Urinary bladder (tissue), 4 donors: ENCODE measurements around the gene MGAT5B. TPM values are rescaled to one million over a fixed set of nuclear protein-coding genes. Genes with fewer than 3 reads are reported as not detected.

Experiments
- DNase-seq: peaks from one replicate; pipeline ENCODE4 v3.0.0-alpha.2; 2015; ENCODE audit errors: extremely low spot score
- H3K27ac ChIP-seq: one replicate; pipeline ENCODE4 v1.5.1; 2013; ENCODE audit warnings: low read depth, mild to moderate bottlenecking, moderate library complexity
- H3K36me3 ChIP-seq: one replicate; pipeline ENCODE4 v1.6.1; 2013; ENCODE audit warnings: mild to moderate bottlenecking, moderate library complexity; ENCODE audit not compliant: insufficient read depth
- H3K4me1 ChIP-seq: one replicate; pipeline ENCODE4 v1.6.1; 2013; ENCODE audit warnings: mild to moderate bottlenecking, moderate library complexity; ENCODE audit not compliant: insufficient read depth
- H3K4me3 ChIP-seq: one replicate; pipeline ENCODE4 v1.5.1; 2013; ENCODE audit warnings: low read depth, low read length
- WGBS: extraction: QIAGEN DNeasy Blood & Tissue Kit; methylation state at CpG from one replicate; pipeline ENCODE4 v1.1.7; 2013; 5-methylcytosine and 5-hydroxymethylcytosine counted together
- polyA plus RNA-seq: library from polyadenylated mRNA; stranded (reverse); fragments of 200-250 nt; gene quantifications from one replicate; pipeline ENCODE4 v1.2.3, GENCODE V29; 2013
- total RNA-seq: library from RNA; depleted of rRNA; stranded (reverse); fragments of >200 nt; gene quantifications from one replicate; pipeline ENCODE4 v1.2.3, GENCODE V29; 2014
- donor health status: healthy with polysubstance abuse.
- donor health status: healthy.

The MGAT5B gene
- total and polyA plus RNA-seq, 2 donors: 0.38 to 0.63 TPM

- no peaks in the 10 kb centered on the region for H3K4me1 ChIP-seq
- no peak overlapping the region for H3K27ac ChIP-seq
These were observed 72.1 kb downstream of the MGAT5B start for GRCh38 chr17:76940295-76940694.

GRCh38 chr17:76940738-76941350 is 72.6 kb downstream of the MGAT5B start:
- Histone ChIP-seq H3K27ac (no peak overlapping the region), H3K36me3 (no peaks in the 10 kb centered on the region), H3K4me3 (no peak overlapping the region), H3K4me1 (no peaks in the 10 kb centered on the region)
- no peak for DNase-seq
- WGBS: 86% methylated on average over 13 of the region's 13 CpGs

More at GRCh38 chr17:76940295-76940694, 72.1 kb downstream of the MGAT5B start:
- Histone ChIP-seq H3K4me3 (no peak overlapping the region), H3K36me3 (no peaks in the 10 kb centered on the region)
- 45% methylated on average over 14 of the region's 14 CpGs for WGBS
- no peak for DNase-seq

DNA sequence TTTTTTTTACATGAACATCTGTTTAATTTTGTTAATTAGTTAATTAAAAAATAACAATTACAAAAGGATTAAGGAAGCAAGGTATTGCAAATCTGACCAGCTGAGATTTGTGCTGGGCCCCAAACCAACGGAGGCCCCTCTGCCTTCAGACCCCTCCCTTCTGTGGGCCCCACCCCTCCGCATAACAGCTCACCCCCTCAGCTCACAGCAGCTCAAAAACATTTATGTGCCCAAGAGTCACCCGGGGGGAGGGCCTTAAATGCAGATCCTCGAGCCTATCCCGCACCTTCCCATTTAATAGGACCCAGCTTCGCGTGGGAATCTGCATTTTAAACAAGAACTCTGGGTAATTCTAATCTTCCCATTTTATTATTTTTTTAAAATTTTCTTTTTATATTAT is 75.0 kb downstream of the MGAT5B start:
- no peak overlapping the region for H3K27ac ChIP-seq
- H3K4me1 ChIP-seq: no peaks in the 10 kb centered on the region
- 62% methylated on average over 7 of the region's 7 CpGs for WGBS
- H3K36me3 ChIP-seq: no peaks in the 10 kb centered on the region
- no peak for DNase-seq
- H3K4me3 ChIP-seq: no peak overlapping the region

- no peak overlapping the region for H3K27ac ChIP-seq
- H3K4me3 ChIP-seq: no peak overlapping the region
- DNase-seq: no peak
- WGBS: 58% methylated on average over 9 of the region's 9 CpGs
- H3K36me3 ChIP-seq: no peaks in the 10 kb centered on the region
- no peaks in the 10 kb centered on the region for H3K4me1 ChIP-seq
These were observed 75.6 kb downstream of the MGAT5B start for GRCh38 chr17:76943781-76944213.

GRCh38 chr17:76944477-76944876 is 76.3 kb downstream of the MGAT5B start:
- Histone ChIP-seq H3K4me3 (no peak overlapping the region), H3K27ac (no peak overlapping the region), H3K4me1 (no peaks in the 10 kb centered on the region), H3K36me3 (no peaks in the 10 kb centered on the region)
- no peak for DNase-seq
- 82% methylated on average over 16 of the region's 16 CpGs for WGBS

DNA sequence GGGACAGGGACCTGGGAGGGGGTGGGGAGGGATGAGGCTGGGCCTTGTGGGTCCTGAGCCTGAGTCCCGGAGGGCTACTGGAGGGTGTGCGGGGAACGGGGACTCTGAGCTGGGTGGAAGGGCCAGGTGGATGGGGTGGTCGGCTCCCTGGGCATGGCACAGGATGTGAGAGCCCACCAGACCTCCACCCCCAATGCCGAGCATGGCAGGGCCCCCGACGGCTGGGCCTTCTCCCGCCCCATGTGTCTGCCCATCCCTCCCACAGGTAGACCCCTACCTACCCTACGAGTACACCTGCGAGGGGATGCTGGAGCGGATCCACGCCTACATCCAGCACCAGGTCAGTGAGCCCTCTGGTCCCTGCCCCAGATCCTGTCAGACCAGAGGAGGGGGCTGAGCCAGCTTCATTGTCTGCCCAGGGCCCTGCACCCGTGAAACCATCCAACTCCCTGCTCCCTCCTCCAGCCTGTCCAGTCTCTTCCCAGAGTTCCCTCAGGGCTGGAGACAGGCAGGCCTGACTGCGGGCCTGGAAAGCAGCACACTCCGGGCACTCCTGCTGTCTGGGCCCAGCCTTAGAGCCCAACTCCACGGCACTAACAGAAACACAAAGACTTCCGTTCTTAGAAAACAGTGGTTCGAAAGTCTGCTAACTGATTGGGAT is 78.0 kb downstream of the MGAT5B start:
- Histone ChIP-seq H3K4me3 (no peak overlapping the region), H3K4me1 (no peaks in the 10 kb centered on the region), H3K27ac (no peak overlapping the region), H3K36me3 (no peaks in the 10 kb centered on the region)
- WGBS: 88% methylated on average over 18 of the region's 18 CpGs
- no peak for DNase-seq

DNA sequence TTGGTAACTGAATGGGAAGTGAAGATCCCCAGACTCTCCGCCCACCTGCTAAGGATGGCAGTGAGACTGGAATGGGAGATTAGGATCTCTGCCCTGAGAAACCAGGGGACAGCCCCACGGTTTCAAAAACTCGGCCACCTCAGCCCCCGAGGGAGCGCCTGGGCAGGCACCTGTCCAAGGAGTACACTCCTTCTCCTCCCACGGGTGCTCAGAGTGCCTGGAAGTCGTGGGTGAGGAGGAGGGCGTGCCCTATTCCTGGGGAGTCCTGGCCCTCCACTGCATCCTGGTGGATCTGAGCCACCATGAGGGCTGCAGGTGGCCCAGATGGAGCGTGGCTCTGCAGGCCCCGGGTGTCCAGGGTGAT is 78.5 kb downstream of the MGAT5B start:
- no peak for DNase-seq
- Histone ChIP-seq H3K36me3 (no peaks in the 10 kb centered on the region), H3K4me1 (no peaks in the 10 kb centered on the region), H3K27ac (no peak overlapping the region), H3K4me3 (no peak overlapping the region)
- 70% methylated on average over 10 of the region's 10 CpGs for WGBS

DNA sequence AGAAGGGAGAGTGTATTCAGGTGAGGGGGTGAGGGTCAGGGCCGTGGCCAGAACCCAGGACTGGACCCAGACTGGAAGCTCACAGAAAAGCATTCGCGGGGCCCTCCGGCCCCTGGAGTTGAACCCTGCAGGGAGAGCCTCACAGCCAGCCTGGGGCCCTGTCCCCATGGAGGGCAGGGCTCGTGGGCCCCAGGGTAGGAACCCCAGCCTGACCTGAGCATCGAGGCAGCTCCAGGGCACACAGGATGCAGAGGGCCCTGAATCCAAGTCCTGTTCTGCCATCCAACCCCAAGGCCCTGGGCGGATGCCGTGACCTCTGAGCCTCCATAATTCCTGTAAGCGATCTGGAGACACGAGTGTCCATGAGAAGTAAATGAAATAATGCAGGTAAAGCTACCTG is 79.1 kb downstream of the MGAT5B start:
- no peak overlapping the region for H3K27ac ChIP-seq
- 85% methylated on average over 10 of the region's 10 CpGs for WGBS

GRCh38 chr17:76947771-76948170 is 79.6 kb downstream of the MGAT5B start:
- no peak overlapping the region for H3K27ac ChIP-seq
- H3K4me1 ChIP-seq: no peaks in the 10 kb centered on the region
- WGBS: 78% methylated on average over 17 of the region's 17 CpGs
- H3K36me3 ChIP-seq: no peaks in the 10 kb centered on the region
- no peak overlapping the region for H3K4me3 ChIP-seq
- no peak for DNase-seq

More for the DNA sequence above, 79.1 kb downstream of the MGAT5B start:
- DNase-seq: no peak
- Histone ChIP-seq H3K4me1 (no peaks in the 10 kb centered on the region), H3K4me3 (no peak overlapping the region), H3K36me3 (no peaks in the 10 kb centered on the region)

DNA sequence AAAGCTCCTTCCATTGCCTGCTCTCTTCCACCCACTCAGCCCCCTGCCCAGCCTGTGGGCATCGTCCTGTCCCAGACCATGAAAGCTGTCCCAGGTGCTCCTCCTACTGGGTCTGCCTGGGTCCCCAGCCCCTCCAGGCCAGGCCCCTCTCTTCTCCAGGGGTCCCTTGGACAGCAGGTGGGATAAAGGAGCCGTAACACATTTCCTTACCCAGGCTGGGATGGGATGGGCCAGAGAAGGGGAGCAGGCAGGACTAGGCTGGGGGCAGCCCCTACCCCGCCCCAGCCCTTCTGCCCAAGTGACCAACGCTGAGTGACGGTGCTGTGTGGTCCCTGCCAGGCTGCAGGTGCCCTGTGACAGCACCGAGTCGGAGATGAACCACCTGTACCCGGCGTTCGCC is 80.1 kb downstream of the MGAT5B start:
- H3K4me3 ChIP-seq: no peak overlapping the region

DNA sequence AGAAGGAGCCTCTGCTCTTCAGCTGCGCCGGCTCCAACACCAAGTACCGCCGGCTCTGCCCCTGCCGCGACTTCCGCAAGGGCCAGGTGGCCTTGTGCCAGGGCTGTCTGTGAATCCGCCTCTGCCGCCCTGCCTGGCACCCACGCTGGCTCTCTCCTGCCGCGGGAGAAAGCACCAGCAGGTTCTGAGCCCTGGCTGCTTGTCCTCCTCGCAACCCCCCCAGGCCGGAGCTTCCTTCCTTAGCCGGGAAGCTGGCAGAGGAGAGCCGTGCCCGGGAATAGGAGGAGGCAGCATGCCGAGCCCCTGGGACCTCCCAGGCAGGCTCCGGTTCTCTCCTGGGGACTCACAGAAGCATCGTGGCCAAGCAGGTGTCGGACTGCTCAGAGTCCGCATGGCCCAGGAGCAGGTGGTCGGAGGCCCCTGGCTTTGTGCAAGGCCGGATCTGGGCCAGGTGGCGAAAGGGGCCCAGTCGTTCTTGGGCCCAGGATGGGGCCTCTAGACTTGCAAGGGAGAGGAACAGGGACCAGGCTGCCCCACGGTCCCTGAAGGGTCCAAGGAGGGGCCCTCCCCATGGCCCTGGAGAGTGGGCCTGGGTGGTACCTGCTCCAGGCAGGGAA is 80.6 kb downstream of the MGAT5B start:
- Histone ChIP-seq H3K4me3 (no peak overlapping the region), H3K36me3 (no peaks in the 10 kb centered on the region), H3K27ac (no peak overlapping the region), H3K4me1 (no peaks in the 10 kb centered on the region)
- DNase-seq: no peak
- WGBS: 81% methylated on average over 27 of the region's 27 CpGs

More for the DNA sequence above, 80.1 kb downstream of the MGAT5B start:
- no peak overlapping the region for H3K27ac ChIP-seq
- WGBS: 94% methylated on average over 10 of the region's 10 CpGs
- DNase-seq: no peak
- no peaks in the 10 kb centered on the region for H3K4me1 ChIP-seq
- no peaks in the 10 kb centered on the region for H3K36me3 ChIP-seq

DNA sequence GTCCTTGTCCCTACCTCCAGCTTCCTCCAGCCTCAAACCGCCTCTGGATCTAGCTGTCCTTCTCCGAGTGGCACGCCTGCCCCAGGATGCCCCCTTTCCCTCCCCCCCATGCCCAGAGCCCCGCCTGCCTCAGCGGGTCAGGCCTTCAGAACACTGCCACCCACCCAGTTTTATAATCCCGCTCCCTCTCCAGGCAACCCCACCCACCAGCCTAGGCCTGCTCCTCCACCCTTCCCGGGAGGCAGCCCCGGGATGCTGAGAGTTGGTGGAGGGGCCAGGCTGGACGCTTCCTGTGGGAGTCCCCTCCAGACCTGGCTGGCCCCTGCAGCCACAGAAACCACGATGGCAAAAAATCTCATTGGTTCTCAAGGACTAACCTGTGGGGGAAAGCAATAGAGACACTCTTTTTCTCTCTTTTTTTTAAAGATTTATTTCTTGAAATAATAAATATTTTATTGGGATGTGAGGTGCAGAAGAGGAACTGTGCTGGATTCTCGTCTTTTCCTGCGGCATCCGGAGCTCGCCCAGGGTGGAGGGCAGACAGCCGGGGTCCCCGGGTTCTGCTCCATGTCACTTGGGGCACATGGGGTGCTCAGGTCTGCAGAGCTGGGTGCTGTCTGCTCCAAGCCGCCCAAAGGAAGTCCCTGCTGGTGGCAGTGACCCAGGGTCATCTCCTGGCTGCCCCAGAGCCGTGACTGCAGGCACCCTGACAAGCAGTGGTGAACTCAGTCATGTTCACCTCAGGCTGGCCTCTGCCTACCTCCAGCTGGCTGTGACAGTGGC is 81.9 kb downstream of the MGAT5B start:
- Histone ChIP-seq H3K4me1 (no peaks in the 10 kb centered on the region), H3K4me3 (no peak overlapping the region), H3K36me3 (no peaks in the 10 kb centered on the region), H3K27ac (no peak overlapping the region)
- no peak for DNase-seq
- 62% methylated on average over 18 of the region's 18 CpGs for WGBS

DNA sequence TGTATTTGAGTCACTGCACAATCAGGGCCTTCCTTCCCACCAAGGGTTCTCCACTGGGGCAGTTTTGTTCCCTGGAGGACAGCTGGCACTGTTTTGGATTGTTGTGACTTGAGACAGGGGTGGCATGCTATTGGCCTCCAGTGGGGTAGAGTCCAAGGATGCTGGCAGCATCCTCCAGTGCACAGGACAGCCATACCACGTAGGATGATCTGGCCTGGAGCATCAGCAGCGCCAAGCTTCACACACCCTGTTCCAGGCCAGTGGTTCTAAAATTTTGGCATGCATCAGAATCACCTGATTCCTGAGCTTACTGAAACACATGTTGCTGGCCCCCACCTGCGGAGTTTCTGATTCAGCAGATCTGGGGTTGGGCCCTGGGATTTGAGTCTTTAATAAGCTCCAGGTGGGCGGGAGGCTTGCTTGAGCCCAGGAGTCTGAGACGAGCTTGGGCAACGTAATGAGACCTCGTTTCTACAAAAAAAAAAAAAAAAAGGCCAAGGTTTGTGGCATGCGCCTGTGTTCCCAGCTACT is 83.2 kb downstream of the MGAT5B start:
- WGBS: 77% methylated on average over 8 of the region's 8 CpGs
- Histone ChIP-seq H3K4me3 (no peak overlapping the region), H3K27ac (no peak overlapping the region), H3K36me3 (no peaks in the 10 kb centered on the region), H3K4me1 (no peaks in the 10 kb centered on the region)
- no peak for DNase-seq
